Measurements from ENCODE around the gene SH3GL3.

GRCh38 chr15:83651541-83651940 is 204.4 kb downstream of the SH3GL3 start:
- TF ChIP-seq REST (IDR thresholded peaks at IDR 0.05; ENCODE audit: low read depth, low read length) (no peak), CTCF (IDR thresholded peaks at IDR 0.05) (no peak), USF2 (IDR thresholded peaks at IDR 0.05; ENCODE audit: borderline replicate concordance, low read depth, low read length) (no peak), TAF1 (IDR thresholded peaks at IDR 0.05; ENCODE audit: borderline replicate concordance, low read depth, low read length) (no peak)

All from SK-N-SH (cell line).